K562 (cell line): Measurements from ENCODE around the gene CSNK1A1. TPM values are rescaled to one million over a fixed set of nuclear protein-coding genes. Genes with fewer than 3 reads are reported as not detected.

Source experiments
- ARID3A ChIP-seq: IDR thresholded peaks from 2 replicates; pipeline ENCODE4 v1.6.1; 2012; ENCODE audit warnings: low read depth, low read length, improper control_type of control experiment, borderline replicate concordance
- ARNT ChIP-seq, 2 experiments: fragments of 450-650 bp; IDR thresholded peaks; 2 replicates each; pipeline ENCODE4 v1.6.1; 2016; ENCODE audit warnings: mild to moderate bottlenecking in 1 of 2
- CBFA2T3 ChIP-seq: fragments of 450-650 bp; IDR thresholded peaks from 2 replicates; pipeline ENCODE4 v1.6.1; 2017
- CHCHD3 ChIP-seq: fragments of 250-450 bp; sonication (Bioruptor Pico); IDR thresholded peaks from 2 replicates; pipeline ENCODE4 v2.1.2; 2022; ENCODE audit warnings: mild to moderate bottlenecking
- COPS2 ChIP-seq: fragments of 450-650 bp; conservative IDR thresholded peaks from 2 replicates; pipeline ENCODE4 v1.6.1; 2016; ENCODE audit warnings: mild to moderate bottlenecking, moderate library complexity
- DPF2 ChIP-seq: fragments of 450-650 bp; IDR thresholded peaks from 2 replicates; pipeline ENCODE4 v1.6.1; 2016
- ELF2 ChIP-seq: fragments of 250-450 bp; sonication (Bioruptor Pico); IDR thresholded peaks from 2 replicates; pipeline ENCODE4 v1.5.0; 2021; ENCODE audit warnings: mild to moderate bottlenecking
- GABPB2 ChIP-seq: fragments of 250-450 bp; sonication (Bioruptor Pico); conservative IDR thresholded peaks from 2 replicates; pipeline ENCODE4 v1.5.1; 2021; ENCODE audit warnings: mild to moderate bottlenecking
- GATAD2A ChIP-seq: fragments of 450-650 bp; IDR thresholded peaks from 2 replicates; pipeline ENCODE4 v1.6.1; 2017
- HDAC1 ChIP-seq, 2 experiments: fragments of 450-650 bp; IDR thresholded peaks; 2 replicates each; pipeline ENCODE4 v1.6.1; 2016 to 2017; ENCODE audit warnings: inconsistent platforms in 1 of 2, mild to moderate bottlenecking in 1 of 2, moderate library complexity in 1 of 2
- HIVEP1 ChIP-seq: fragments of 250-450 bp; sonication (Bioruptor Pico); IDR thresholded peaks from 2 replicates; pipeline ENCODE4 v1.4.0; 2020; ENCODE audit warnings: mild to moderate bottlenecking
- HNRNPK ChIP-seq: fragments of 200-400 bp; formaldehyde crosslinking; IDR thresholded peaks from one replicate; pipeline ENCODE4 v1.6.1; 2018; ENCODE audit warnings: mild to moderate bottlenecking, low read depth, low read length; ENCODE audit not compliant: poor library complexity, severe bottlenecking
- IRF1 ChIP-seq: sonication (generic); formaldehyde crosslinking; IDR thresholded peaks from 2 replicates; pipeline ENCODE4 v1.8.0; 2022; ENCODE audit warnings: missing genetic modification reagents, mild to moderate bottlenecking, borderline replicate concordance
- KLF1 ChIP-seq: fragments of 450-650 bp; IDR thresholded peaks from 2 replicates; pipeline ENCODE4 v1.6.1; 2016; ENCODE audit warnings: missing genetic modification characterization, missing compliant biosample characterization
- L3MBTL2 ChIP-seq: fragments of 450-650 bp; IDR thresholded peaks from 2 replicates; pipeline ENCODE4 v1.6.1; 2016; ENCODE audit warnings: mild to moderate bottlenecking, moderate library complexity
- LEF1 ChIP-seq: fragments of 450-650 bp; IDR thresholded peaks from 2 replicates; pipeline ENCODE4 v1.6.1; 2016; ENCODE audit warnings: mild to moderate bottlenecking
- MAFF ChIP-seq: IDR thresholded peaks from 2 replicates; pipeline ENCODE4 v1.6.1; 2012; ENCODE audit warnings: low read length, improper control_type of control experiment
- MYNN ChIP-seq, 2 experiments: sonication (generic); formaldehyde crosslinking in 1 of 2; IDR thresholded peaks; 2 replicates each; pipeline versions ENCODE4 v1.5.0 to v1.6.1; 2016 to 2020; ENCODE audit warnings: antibody characterized with exemption in 1 of 2, missing genetic modification reagents in 1 of 2
- NFIX ChIP-seq: fragments of 250-450 bp; sonication (Bioruptor Pico); IDR thresholded peaks from 2 replicates; pipeline ENCODE4 v1.4.0; 2020; ENCODE audit warnings: low read depth, mild to moderate bottlenecking, moderate library complexity
- NR1H2 ChIP-seq: sonication (generic); formaldehyde crosslinking; IDR thresholded peaks from 2 replicates; pipeline ENCODE4 v1.4.0; 2020; ENCODE audit warnings: mild to moderate bottlenecking, missing genetic modification reagents
- POU5F1 ChIP-seq: fragments of 150-350 bp; IDR thresholded peaks from 2 replicates; pipeline ENCODE4 v1.6.1; 2014; ENCODE audit warnings: borderline replicate concordance, low read length, low read depth, mild to moderate bottlenecking; ENCODE audit not compliant: partially characterized antibody
- PTTG1 ChIP-seq: fragments of 450-650 bp; IDR thresholded peaks from 2 replicates; pipeline ENCODE4 v1.6.1; 2016; ENCODE audit warnings: low read depth, mild to moderate bottlenecking, missing genetic modification characterization, missing compliant biosample characterization
- SMAD2 ChIP-seq: fragments of 150-350 bp; IDR thresholded peaks from 2 replicates; pipeline ENCODE4 v1.6.1; 2014; ENCODE audit warnings: low read depth, mild to moderate bottlenecking, low read length
- SREBF1 ChIP-seq: fragments of 150-350 bp; IDR thresholded peaks from 2 replicates; pipeline ENCODE4 v1.6.1; 2014; ENCODE audit warnings: antibody characterized with exemption, low read depth, low read length, borderline replicate concordance
- XRCC4 ChIP-seq: IDR thresholded peaks from one replicate; pipeline ENCODE4 v1.6.1; 2011; ENCODE audit not compliant: insufficient read depth, insufficient read length; ENCODE audit errors: extremely low read depth
- ZFP36 ChIP-seq: fragments of 150-350 bp; IDR thresholded peaks from 2 replicates; pipeline ENCODE4 v1.6.1; 2018; ENCODE audit warnings: low read length, low read depth; ENCODE audit not compliant: partially characterized antibody
- polyA plus RNA-seq, 8 experiments: library from polyadenylated mRNA; depleted of rRNA in 4 of 8; stranded (reverse) in 5 of 8; unstranded in 3 of 8; fragments of >200 nt; fragmentation: Nextera tagmentation in 2 of 8; fragmentation: Illumina TruSeq in 1 of 8; extraction: Ambion mirVana in 2 of 8; extraction: Trizol in 1 of 8; gene quantifications; 2 replicates each; pipeline versions ENCODE4 v1.2.1 to v1.2.3, GENCODE V29; 2011 to 2014; ENCODE audit warnings: inconsistent platforms in 1 of 8, missing spikeins in 1 of 8
- total RNA-seq, 7 experiments: library from RNA; depleted of rRNA in 6 of 7; stranded (reverse); fragments of >200 nt in 6 of 7; fragmentation: Illumina TruSeq in 2 of 7; extraction: Trizol in 2 of 7; gene quantifications; 2 replicates each; pipeline versions ENCODE4 v1.2.1 to v1.2.3, GENCODE V29; 2011 to 2021; ENCODE audit warnings: low replicate concordance in 1 of 7
- TF ChIP-seq, protein P1 (sequence below): sonication (generic); formaldehyde crosslinking; IDR thresholded peaks from 2 replicates; pipeline ENCODE4 v1.9.0; 2022; ENCODE audit warnings: mild to moderate bottlenecking, missing genetic modification reagents
- TF ChIP-seq, protein P2 (sequence below): IDR thresholded peaks from 3 replicates; pipeline ENCODE4 v1.6.1; 2011; ENCODE audit warnings: borderline replicate concordance, mild to moderate bottlenecking; ENCODE audit not compliant: insufficient read length, insufficient read depth

CSNK1A1 gene
- total and polyA plus RNA-seq, 9 of the 15 experiments (the other 6 are each of a cell fraction or from before 2014, with no cell fraction given), result 49.1 to 196 (median 154) TPM

DNA sequence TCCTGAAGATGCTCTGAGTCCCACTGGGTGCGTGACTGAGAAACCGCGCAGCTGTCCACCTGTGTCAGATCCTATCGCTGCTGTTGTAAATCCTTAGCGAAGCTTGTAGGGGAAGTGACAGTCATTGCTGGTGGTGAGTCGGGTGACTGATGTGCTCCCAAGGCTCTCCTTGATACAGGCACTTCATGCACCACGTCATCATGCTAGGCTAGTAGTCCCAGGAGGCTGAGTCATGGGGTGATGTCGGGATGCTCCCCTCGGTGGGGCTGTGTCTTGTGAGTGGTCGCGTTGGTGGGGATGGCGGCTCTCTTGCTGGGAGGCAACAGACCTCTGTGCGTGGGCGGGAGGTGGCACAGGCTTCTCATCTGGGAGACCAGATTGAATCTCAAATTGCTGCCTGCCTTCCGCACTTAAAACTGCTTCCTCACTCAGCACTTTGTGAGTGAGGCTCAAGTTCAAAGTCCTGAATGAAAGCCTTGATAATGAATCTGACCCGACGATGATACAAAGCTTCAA, 84.7 kb downstream of the CSNK1A1 start (continued):
- TF ChIP-seq, protein P1, sequence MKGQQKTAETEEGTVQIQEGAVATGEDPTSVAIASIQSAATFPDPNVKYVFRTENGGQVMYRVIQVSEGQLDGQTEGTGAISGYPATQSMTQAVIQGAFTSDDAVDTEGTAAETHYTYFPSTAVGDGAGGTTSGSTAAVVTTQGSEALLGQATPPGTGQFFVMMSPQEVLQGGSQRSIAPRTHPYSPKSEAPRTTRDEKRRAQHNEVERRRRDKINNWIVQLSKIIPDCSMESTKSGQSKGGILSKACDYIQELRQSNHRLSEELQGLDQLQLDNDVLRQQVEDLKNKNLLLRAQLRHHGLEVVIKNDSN, result no peak
- TF ChIP-seq ELF2 (CRISPR knock-in tag), result no peak
- TF ChIP-seq GABPB2 (CRISPR knock-in tag), result no peak
- TF ChIP-seq HNRNPK, result no peak
- TF ChIP-seq HDAC1 (IDR thresholded peaks at IDR 0.05), result peak in 1 of 2 experiments; percentile 87; a peak in 2 of 4 replicates
- TF ChIP-seq NFIX (CRISPR knock-in tag), result no peak
- TF ChIP-seq IRF1 (CRISPR knock-in tag), result no peak
- TF ChIP-seq ZFP36, result no peak
- no peak for TF ChIP-seq POU5F1
- no peak for TF ChIP-seq CHCHD3
- TF ChIP-seq COPS2, result no peak
- TF ChIP-seq CBFA2T3, result peak; percentile 76
- TF ChIP-seq, protein P2, sequence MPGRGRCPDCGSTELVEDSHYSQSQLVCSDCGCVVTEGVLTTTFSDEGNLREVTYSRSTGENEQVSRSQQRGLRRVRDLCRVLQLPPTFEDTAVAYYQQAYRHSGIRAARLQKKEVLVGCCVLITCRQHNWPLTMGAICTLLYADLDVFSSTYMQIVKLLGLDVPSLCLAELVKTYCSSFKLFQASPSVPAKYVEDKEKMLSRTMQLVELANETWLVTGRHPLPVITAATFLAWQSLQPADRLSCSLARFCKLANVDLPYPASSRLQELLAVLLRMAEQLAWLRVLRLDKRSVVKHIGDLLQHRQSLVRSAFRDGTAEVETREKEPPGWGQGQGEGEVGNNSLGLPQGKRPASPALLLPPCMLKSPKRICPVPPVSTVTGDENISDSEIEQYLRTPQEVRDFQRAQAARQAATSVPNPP, result no peak
- 0 out of 4 replicates have a peak, but pooled peaks of 1 of the 2 experiments have one; percentile 50 for TF ChIP-seq ARNT (IDR thresholded peaks at IDR 0.05)
- TF ChIP-seq SREBF1, result no peak
- TF ChIP-seq MAFF, result 0 out of 2 replicates have a peak, but pooled peaks have one; percentile 15
- TF ChIP-seq L3MBTL2, result peak; percentile 38; the same call in 1 of the 2 replicates
- no peak for TF ChIP-seq XRCC4
- no peak for TF ChIP-seq HIVEP1 (CRISPR knock-in tag)
- no peak for TF ChIP-seq PTTG1 (tag)
- no peak for TF ChIP-seq SMAD2
- TF ChIP-seq DPF2, result peak; percentile 90
- 0 out of 2 replicates have a peak, but pooled peaks have one; percentile 10 for TF ChIP-seq GATAD2A
- TF ChIP-seq MYNN (IDR thresholded peaks at IDR 0.05), result peak; percentile 46; the same call in 1 of the 2 replicates
- no peak for TF ChIP-seq MYNN (CRISPR knock-in tag; IDR thresholded peaks at IDR 0.05)
- peak; percentile 78; the same call in 1 of the 2 replicates for TF ChIP-seq LEF1
- no peak for TF ChIP-seq ARID3A
- no peak for TF ChIP-seq KLF1 (tag)
- no peak for TF ChIP-seq NR1H2 (CRISPR knock-in tag)
